GM21529 (cell line): ENCODE results near the gene SESTD1.
A peak's percentile ranks its signal among the peaks of the same experiment; 100 is the strongest.
"Not testable (repeated sequence)": the region's sequence is repeated elsewhere in the genome, so short reads cannot be mapped to it uniquely, and the experiment has no call there.

Source experiments
- ATAC-seq: cut with Tn5 transposase; IDR thresholded peaks from one replicate; pipeline ENCODE4 v1.9.1; 2021; ENCODE audit not compliant: unreplicated experiment

The SESTD1 gene

GRCh38 chr2:179238027-179238426 lies 26.6 kb downstream of the SESTD1 start:
- ATAC-seq: no peak

GRCh38 chr2:179237209-179237946 lies 27.3 kb downstream of the SESTD1 start:
- no peak for ATAC-seq

- no peak for ATAC-seq
Measured at GRCh38 chr2:179235463-179236108, 29.0 kb downstream of the SESTD1 start.

GRCh38 chr2:179234658-179235240 lies 29.9 kb downstream of the SESTD1 start:
- no peak for ATAC-seq

- ATAC-seq: no peak
Measured at GRCh38 chr2:179233626-179234430, 30.8 kb downstream of the SESTD1 start.

- ATAC-seq: no peak
Measured at GRCh38 chr2:179233083-179233490, 31.5 kb downstream of the SESTD1 start.

- ATAC-seq: no peak
Measured at GRCh38 chr2:179226961-179227259, 37.7 kb downstream of the SESTD1 start.

- ATAC-seq: no peak
Measured at GRCh38 chr2:179226203-179226960, 38.2 kb downstream of the SESTD1 start.

- no peak for ATAC-seq
Measured at GRCh38 chr2:179224361-179224760, 40.3 kb downstream of the SESTD1 start.

GRCh38 chr2:179222076-179222475 lies 42.6 kb downstream of the SESTD1 start:
- ATAC-seq: no peak

GRCh38 chr2:179218848-179219594 lies 45.6 kb downstream of the SESTD1 start:
- ATAC-seq: peak; percentile 97

- not testable (repeated sequence) for ATAC-seq
Measured at GRCh38 chr2:179214671-179215070, 50.0 kb downstream of the SESTD1 start.

GRCh38 chr2:179211355-179211754 lies 53.3 kb downstream of the SESTD1 start:
- ATAC-seq: no peak

- not testable (repeated sequence) for ATAC-seq
Measured at GRCh38 chr2:179208277-179208676, 56.4 kb downstream of the SESTD1 start.

- ATAC-seq: no peak
Measured at GRCh38 chr2:179207047-179207446, 57.6 kb downstream of the SESTD1 start.

- ATAC-seq: no peak
Measured at GRCh38 chr2:179201869-179202268, 62.8 kb downstream of the SESTD1 start.

- ATAC-seq: not testable (repeated sequence)
Measured at GRCh38 chr2:179195926-179196590, 68.6 kb downstream of the SESTD1 start.

GRCh38 chr2:179195141-179195540 lies 69.5 kb downstream of the SESTD1 start:
- no peak for ATAC-seq

- no peak for ATAC-seq
Measured at GRCh38 chr2:179193759-179194394, 70.8 kb downstream of the SESTD1 start.
